Loucy (cell line): ENCODE results near the gene CORO1A.

Experiments used
- CTCF ChIP-seq: fragments of 200-600 bp; sonication (generic); conservative IDR thresholded peaks from 2 replicates; pipeline ENCODE4 v1.5.1; 2014; ENCODE audit warnings: mild to moderate bottlenecking, antibody characterized with exemption, low read length
- EZH2phosphoT487 ChIP-seq: fragments of 200-600 bp; IDR thresholded peaks from 2 replicates; pipeline ENCODE4 v1.6.1; 2018; ENCODE audit warnings: antibody characterized with exemption, mild to moderate bottlenecking, moderate library complexity, borderline replicate concordance

GRCh38 chr16:30185683-30186421, 2.5 kb downstream of the CORO1A start:
- no peak for TF ChIP-seq CTCF
- TF ChIP-seq EZH2phosphoT487: no peak
